ENCODE results near the gene WNT1. TPM values are rescaled to one million over a fixed set of nuclear protein-coding genes. Genes with fewer than 3 reads are reported as not detected.

Gene WNT1
- total RNA-seq, 4 donors from 2014 or later: not detected

- no peak overlapping the region for H3K27ac ChIP-seq
- TF ChIP-seq CTCF (IDR thresholded peaks at IDR 0.05) (no peak), POLR2AphosphoS5 (IDR thresholded peaks at IDR 0.05) (no peak), EP300 (IDR thresholded peaks at IDR 0.05) (no peak), POLR2A (IDR thresholded peaks at IDR 0.05) (no peak)
- peaks cover 52% of the 10 kb centered on the region for H3K4me1 ChIP-seq
- WGBS: 53% methylated on average over 2 of the region's 3 CpGs
- H3K36me3 ChIP-seq: no peaks in the 10 kb centered on the region
- peaks cover 68% of the 10 kb centered on the region for H3K27me3 ChIP-seq
- DNase-seq (ENCODE audit: low spot score in 2 of 2): no peak
- no peak overlapping the region for H3K4me3 ChIP-seq
- no peaks in the 10 kb centered on the region for H3K9me3 ChIP-seq
Measured at GRCh38 chr12:48972952-48973483, 5.1 kb upstream of the WNT1 start.

GRCh38 chr12:48973531-48973930 lies 4.6 kb upstream of the WNT1 start:
- Histone ChIP-seq H3K27ac (no peak overlapping the region), H3K36me3 (no peaks in the 10 kb centered on the region), H3K4me1 (peaks cover 57% of the 10 kb centered on the region), H3K27me3 (peaks cover 73% of the 10 kb centered on the region), H3K4me3 (no peak overlapping the region), H3K9me3 (no peaks in the 10 kb centered on the region)
- TF ChIP-seq EP300 (IDR thresholded peaks at IDR 0.05): no peak
- no peak for TF ChIP-seq POLR2A (IDR thresholded peaks at IDR 0.05)
- TF ChIP-seq POLR2AphosphoS5 (IDR thresholded peaks at IDR 0.05): no peak
- TF ChIP-seq CTCF (IDR thresholded peaks at IDR 0.05): no peak
- 29% methylated on average over 9 of the region's 12 CpGs for WGBS
- DNase-seq (ENCODE audit: low spot score in 2 of 2): no peak

GRCh38 chr12:48973941-48974673 lies 4.0 kb upstream of the WNT1 start:
- H3K27ac ChIP-seq: no peak overlapping the region
- DNase-seq (ENCODE audit: low spot score in 2 of 2): no peak
- WGBS: 54% methylated on average over 9 of the region's 19 CpGs
- peaks cover 79% of the 10 kb centered on the region for H3K27me3 ChIP-seq
- no peaks in the 10 kb centered on the region for H3K9me3 ChIP-seq
- no peaks in the 10 kb centered on the region for H3K36me3 ChIP-seq
- H3K4me1 ChIP-seq: peaks cover 60% of the 10 kb centered on the region
- TF ChIP-seq CTCF (IDR thresholded peaks at IDR 0.05): peak in 1 of 2 donors; percentile 45
- TF ChIP-seq EP300 (IDR thresholded peaks at IDR 0.05): no peak
- TF ChIP-seq POLR2A (IDR thresholded peaks at IDR 0.05): no peak
- TF ChIP-seq POLR2AphosphoS5 (IDR thresholded peaks at IDR 0.05): no peak
- no peak overlapping the region for H3K4me3 ChIP-seq

- H3K9me3 ChIP-seq: no peaks in the 10 kb centered on the region
- H3K36me3 ChIP-seq: no peaks in the 10 kb centered on the region
- WGBS: 19% methylated on average over 42 of the region's 50 CpGs
- H3K27ac ChIP-seq: no peak overlapping the region
- peaks cover 80% of the 10 kb centered on the region for H3K27me3 ChIP-seq
- TF ChIP-seq CTCF (IDR thresholded peaks at IDR 0.05) (peak; percentile 40 to 88), POLR2AphosphoS5 (IDR thresholded peaks at IDR 0.05) (no peak)
- peak in 1 of 2 donors; percentile 83 for DNase-seq (ENCODE audit: low spot score in 2 of 2)
- H3K4me3 ChIP-seq: peak overlapping the region; percentile 50
- peaks cover 52% of the 10 kb centered on the region for H3K4me1 ChIP-seq
Measured at GRCh38 chr12:48977290-48978281, 536 bp upstream of the WNT1 start.
